Type B pancreatic cell (in vitro differentiated cells): ENCODE measurements around the gene NIT2. TPM values are rescaled to one million over a fixed set of nuclear protein-coding genes. Genes with fewer than 3 reads are reported as not detected.

Experiments used
- DNase-seq: peaks from one replicate; pipeline ENCODE4 v3.0.0; 2021; ENCODE audit warnings: mixed read lengths; ENCODE audit not compliant: unreplicated experiment; ENCODE audit errors: extremely low spot score
- H3K27ac Mint-ChIP-seq: 2 replicates; pipeline ENCODE4 v1.8.0; 2021; ENCODE audit warnings: mild to moderate bottlenecking, mixed read lengths
- H3K27me3 Mint-ChIP-seq: 2 replicates; pipeline ENCODE4 v1.8.0; 2021; ENCODE audit warnings: mixed read lengths
- H3K36me3 Mint-ChIP-seq: 2 replicates; pipeline ENCODE4 v1.8.0; 2021; ENCODE audit warnings: mixed read lengths
- H3K4me1 Mint-ChIP-seq: one replicate; pipeline ENCODE4 v1.8.0; 2021; ENCODE audit warnings: mixed read lengths; ENCODE audit not compliant: unreplicated experiment
- H3K4me3 Mint-ChIP-seq: 2 replicates; pipeline ENCODE4 v1.8.0; 2021; ENCODE audit warnings: mild to moderate bottlenecking, mixed read lengths
- H3K9me3 Mint-ChIP-seq: 2 replicates; pipeline ENCODE4 v1.8.0; 2021; ENCODE audit warnings: mixed read lengths
- total RNA-seq: library from RNA; stranded (reverse); gene quantifications from 2 replicates; pipeline ENCODE4 v1.2.1, GENCODE V29; 2021; ENCODE audit warnings: low replicate concordance
- TF ChIP-seq, protein P1 (sequence below): fragments of 200-600 bp; sonication (generic); conservative IDR thresholded peaks from 2 replicates; pipeline ENCODE4 v1.5.0; 2021; ENCODE audit warnings: antibody characterized with exemption, mild to moderate bottlenecking

Gene NIT2
- total RNA-seq, 1 donor from 2014 or later: 34.5 TPM

DNA sequence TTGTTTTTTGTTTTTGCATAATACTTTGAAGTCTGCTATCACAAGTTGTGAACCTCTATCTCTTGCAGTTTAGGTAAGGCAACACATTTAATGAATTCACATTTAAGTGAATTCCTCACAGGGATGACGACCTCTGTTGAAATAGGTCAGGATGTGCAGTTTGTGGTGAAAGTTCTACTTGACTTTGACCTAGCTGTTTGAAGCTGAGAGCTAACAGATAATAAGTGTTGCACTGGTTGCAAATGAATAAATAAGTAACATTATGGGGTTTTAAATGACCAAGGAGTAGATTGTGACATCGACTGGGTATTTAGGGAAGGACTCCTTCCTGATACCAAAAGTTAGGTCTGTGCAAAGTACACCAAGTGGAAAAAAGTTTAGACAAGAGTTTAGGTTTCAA lies 23.9 kb downstream of the NIT2 start:
- peaks cover 5% of the 10 kb centered on the region for H3K9me3 Mint-ChIP-seq
- no peaks in the 10 kb centered on the region for H3K27me3 Mint-ChIP-seq
- H3K4me3 Mint-ChIP-seq: no peak overlapping the region
- TF ChIP-seq, protein P1, sequence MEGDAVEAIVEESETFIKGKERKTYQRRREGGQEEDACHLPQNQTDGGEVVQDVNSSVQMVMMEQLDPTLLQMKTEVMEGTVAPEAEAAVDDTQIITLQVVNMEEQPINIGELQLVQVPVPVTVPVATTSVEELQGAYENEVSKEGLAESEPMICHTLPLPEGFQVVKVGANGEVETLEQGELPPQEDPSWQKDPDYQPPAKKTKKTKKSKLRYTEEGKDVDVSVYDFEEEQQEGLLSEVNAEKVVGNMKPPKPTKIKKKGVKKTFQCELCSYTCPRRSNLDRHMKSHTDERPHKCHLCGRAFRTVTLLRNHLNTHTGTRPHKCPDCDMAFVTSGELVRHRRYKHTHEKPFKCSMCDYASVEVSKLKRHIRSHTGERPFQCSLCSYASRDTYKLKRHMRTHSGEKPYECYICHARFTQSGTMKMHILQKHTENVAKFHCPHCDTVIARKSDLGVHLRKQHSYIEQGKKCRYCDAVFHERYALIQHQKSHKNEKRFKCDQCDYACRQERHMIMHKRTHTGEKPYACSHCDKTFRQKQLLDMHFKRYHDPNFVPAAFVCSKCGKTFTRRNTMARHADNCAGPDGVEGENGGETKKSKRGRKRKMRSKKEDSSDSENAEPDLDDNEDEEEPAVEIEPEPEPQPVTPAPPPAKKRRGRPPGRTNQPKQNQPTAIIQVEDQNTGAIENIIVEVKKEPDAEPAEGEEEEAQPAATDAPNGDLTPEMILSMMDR: no peak
- peaks cover 27% of the 10 kb centered on the region for H3K36me3 Mint-ChIP-seq
- no peak for DNase-seq
- no peaks in the 10 kb centered on the region for H3K4me1 Mint-ChIP-seq
- no peak overlapping the region for H3K27ac Mint-ChIP-seq

DNA sequence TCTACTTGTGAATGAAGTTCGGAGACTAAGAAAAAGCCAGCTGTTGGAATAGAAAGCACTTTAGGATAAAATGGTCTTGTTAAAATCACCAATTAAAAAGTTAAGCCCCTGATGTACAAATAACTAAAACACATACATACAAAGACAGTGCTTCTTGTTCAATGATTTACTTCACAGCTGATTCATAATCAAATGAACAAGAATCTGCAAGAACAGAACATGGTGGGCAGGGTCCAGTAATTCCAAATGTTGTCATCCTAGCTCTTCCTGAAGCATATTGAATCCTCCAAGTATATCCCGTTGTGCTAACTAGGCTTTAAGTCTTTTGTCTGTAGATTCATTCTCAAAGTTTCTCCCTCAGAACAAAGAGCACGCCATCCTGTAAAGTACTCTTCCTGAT lies 24.5 kb downstream of the NIT2 start:
- no peak overlapping the region for H3K27ac Mint-ChIP-seq
- H3K27me3 Mint-ChIP-seq: no peaks in the 10 kb centered on the region
- H3K4me1 Mint-ChIP-seq: no peaks in the 10 kb centered on the region
- no peak overlapping the region for H3K4me3 Mint-ChIP-seq
- no peak for DNase-seq
- H3K9me3 Mint-ChIP-seq: peaks cover 5% of the 10 kb centered on the region
- TF ChIP-seq, protein P1: no peak
- H3K36me3 Mint-ChIP-seq: peaks cover 31% of the 10 kb centered on the region

DNA sequence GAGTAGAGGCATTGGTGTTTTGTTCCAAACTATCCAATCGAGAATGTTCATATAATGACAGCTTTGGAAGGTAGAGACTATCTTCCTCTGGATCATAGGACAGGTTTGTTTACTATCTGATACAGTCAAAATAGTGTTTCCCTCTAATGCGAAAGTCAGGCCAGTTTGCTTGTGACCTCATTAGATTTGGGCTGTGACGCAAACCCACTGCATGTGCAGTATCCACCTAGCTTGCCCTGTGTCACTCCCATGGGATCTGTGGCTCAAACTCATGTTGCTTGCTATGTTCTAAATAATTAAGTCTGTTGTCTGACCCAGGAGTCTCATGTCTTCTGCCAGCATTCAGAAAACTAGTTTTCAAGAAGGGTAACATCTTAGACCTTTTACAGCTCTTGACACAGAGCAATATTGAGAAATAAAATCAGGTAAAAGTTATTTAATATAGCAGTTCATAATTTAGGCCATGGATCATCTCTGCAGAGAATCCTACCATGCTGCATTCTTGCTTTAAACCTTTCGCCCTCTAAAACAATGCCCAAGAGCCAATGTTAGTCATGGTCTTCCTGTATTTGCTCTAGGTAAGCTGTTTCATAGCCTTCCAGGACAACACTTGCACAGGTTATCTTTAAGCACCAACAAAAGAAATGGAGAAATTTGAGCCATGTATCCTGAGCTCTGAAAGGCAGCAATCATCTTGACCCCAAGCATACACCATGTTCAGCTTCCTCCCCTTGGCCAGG lies 26.4 kb downstream of the NIT2 start:
- H3K27me3 Mint-ChIP-seq: no peaks in the 10 kb centered on the region
- H3K4me1 Mint-ChIP-seq: no peaks in the 10 kb centered on the region
- H3K36me3 Mint-ChIP-seq: peaks cover 39% of the 10 kb centered on the region
- TF ChIP-seq, protein P1: no peak
- H3K4me3 Mint-ChIP-seq: no peak overlapping the region
- no peak for DNase-seq
- H3K9me3 Mint-ChIP-seq: peaks cover 5% of the 10 kb centered on the region
- no peak overlapping the region for H3K27ac Mint-ChIP-seq

DNA sequence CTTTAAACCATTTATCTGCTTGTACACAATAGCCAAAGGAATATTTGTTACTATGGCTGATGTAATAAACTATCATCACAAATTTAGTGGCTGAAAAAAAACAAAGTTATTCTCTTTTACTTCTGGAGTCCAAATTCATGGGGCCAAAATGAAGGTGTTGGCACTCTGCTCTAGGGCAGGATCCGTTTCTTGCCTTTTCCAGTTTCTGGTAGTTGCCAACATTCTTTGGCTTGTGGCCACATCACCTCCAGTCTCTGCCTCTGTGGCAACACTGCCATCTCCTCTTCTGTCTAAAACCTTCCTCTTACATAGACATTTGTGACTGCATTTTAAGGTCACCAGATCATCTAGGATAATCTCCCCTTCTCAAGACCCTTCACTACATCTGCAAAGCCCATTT lies 27.3 kb downstream of the NIT2 start:
- Mint-ChIP-seq H3K36me3 (peaks cover 40% of the 10 kb centered on the region), H3K4me1 (no peaks in the 10 kb centered on the region)
- TF ChIP-seq, protein P1: no peak

DNA sequence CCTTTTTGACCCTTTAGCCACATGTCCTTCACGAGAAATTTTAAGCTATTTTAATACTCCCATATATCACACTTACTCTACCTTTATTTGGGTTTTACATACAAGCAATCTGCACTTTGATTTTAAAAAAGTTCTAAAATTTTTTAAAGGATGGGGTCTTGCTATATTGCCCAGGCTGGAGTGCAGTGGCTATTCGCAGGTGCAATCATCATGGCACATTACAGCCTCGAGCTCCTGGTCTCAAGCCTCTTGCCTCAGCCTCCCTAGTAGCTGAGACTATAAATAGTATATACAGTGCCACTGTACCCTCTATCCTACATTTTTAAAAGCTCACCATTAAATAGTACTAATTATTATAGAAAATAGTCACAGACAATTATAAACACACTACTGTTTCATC lies 29.9 kb downstream of the NIT2 start:
- Mint-ChIP-seq H3K27me3 (no peaks in the 10 kb centered on the region), H3K36me3 (peaks cover 41% of the 10 kb centered on the region), H3K9me3 (peaks cover 5% of the 10 kb centered on the region), H3K4me3 (no peak overlapping the region), H3K27ac (no peak overlapping the region), H3K4me1 (no peaks in the 10 kb centered on the region)
- TF ChIP-seq, protein P1: no peak
- no peak for DNase-seq

More for the DNA sequence above, 27.3 kb downstream of the NIT2 start:
- H3K27ac Mint-ChIP-seq: no peak overlapping the region
- no peaks in the 10 kb centered on the region for H3K27me3 Mint-ChIP-seq
- H3K9me3 Mint-ChIP-seq: peaks cover 5% of the 10 kb centered on the region
- H3K4me3 Mint-ChIP-seq: no peak overlapping the region
- no peak for DNase-seq
